HepG2 (cell line): Measurements from ENCODE around the gene SLC38A2. TPM values are rescaled to one million over a fixed set of nuclear protein-coding genes. Genes with fewer than 3 reads are reported as not detected.

Source experiments
- DMAP1 ChIP-seq: IDR thresholded peaks from 2 replicates; pipeline ENCODE4 v1.6.1; 2016
- GABPB1 ChIP-seq: IDR thresholded peaks from 2 replicates; pipeline ENCODE4 v1.6.1; 2016; ENCODE audit warnings: mild to moderate bottlenecking, missing genetic modification reagents, moderate library complexity, missing compliant biosample characterization
- HMG20A ChIP-seq: IDR thresholded peaks from 2 replicates; pipeline ENCODE4 v1.6.1; 2016; ENCODE audit warnings: borderline replicate concordance
- HOMEZ ChIP-seq: IDR thresholded peaks from 2 replicates; pipeline ENCODE4 v1.6.1; 2016; ENCODE audit warnings: low read depth
- MXI1 ChIP-seq: IDR thresholded peaks from 3 replicates; pipeline ENCODE4 v1.6.1; 2012; ENCODE audit warnings: low read depth, low read length, inconsistent platforms, borderline replicate concordance
- PRDM15 ChIP-seq: sonication (generic); formaldehyde crosslinking; IDR thresholded peaks from 2 replicates; pipeline ENCODE4 v1.4.0; 2020; ENCODE audit warnings: missing genetic modification reagents
- PTBP1 ChIP-seq: fragments of 200-400 bp; formaldehyde crosslinking; IDR thresholded peaks from 2 replicates; pipeline ENCODE4 v1.6.1; 2018; ENCODE audit warnings: low read length, low read depth; ENCODE audit not compliant: poor library complexity, severe bottlenecking
- RFXANK ChIP-seq: IDR thresholded peaks from 2 replicates; pipeline ENCODE4 v1.6.1; 2016
- RORA ChIP-seq: sonication (generic); formaldehyde crosslinking; IDR thresholded peaks from 2 replicates; pipeline ENCODE4 v1.5.0; 2020; ENCODE audit warnings: mild to moderate bottlenecking, missing genetic modification reagents, moderate library complexity
- SNAPC5 ChIP-seq: sonication (generic); formaldehyde crosslinking; IDR thresholded peaks from 2 replicates; pipeline ENCODE4 v1.8.1; 2023; ENCODE audit warnings: mild to moderate bottlenecking, missing genetic modification reagents, borderline replicate concordance
- TCF7 ChIP-seq: sonication (generic); IDR thresholded peaks from 2 replicates; pipeline ENCODE4 v1.6.1; 2016; ENCODE audit warnings: antibody characterized with exemption, low read depth
- TIGD3 ChIP-seq: sonication (generic); formaldehyde crosslinking; IDR thresholded peaks from 2 replicates; pipeline ENCODE4 v1.5.1; 2020; ENCODE audit warnings: mild to moderate bottlenecking, missing genetic modification reagents, borderline replicate concordance
- ZNF143 ChIP-seq: sonication (generic); formaldehyde crosslinking; IDR thresholded peaks from 2 replicates; pipeline ENCODE4 v1.4.0; 2020; ENCODE audit warnings: missing genetic modification reagents
- ZNF275 ChIP-seq: sonication (generic); formaldehyde crosslinking; IDR thresholded peaks from 2 replicates; pipeline ENCODE4 v1.8.0; 2022; ENCODE audit warnings: missing genetic modification reagents, mild to moderate bottlenecking, inconsistent platforms, borderline replicate concordance
- ZNF574 ChIP-seq: sonication (generic); formaldehyde crosslinking; IDR thresholded peaks from 2 replicates; pipeline ENCODE4 v1.4.0; 2020; ENCODE audit warnings: missing genetic modification reagents
- ZNF775 ChIP-seq: sonication (generic); formaldehyde crosslinking; IDR thresholded peaks from 2 replicates; pipeline ENCODE4 v1.4.0; 2020; ENCODE audit warnings: missing genetic modification reagents, mild to moderate bottlenecking, moderate library complexity, borderline replicate concordance
- ZSCAN25 ChIP-seq: sonication (generic); formaldehyde crosslinking; IDR thresholded peaks from 2 replicates; pipeline ENCODE4 v1.8.0; 2022; ENCODE audit warnings: mild to moderate bottlenecking, missing genetic modification reagents
- polyA plus RNA-seq, 8 experiments: library from polyadenylated mRNA; depleted of rRNA in 3 of 8; stranded (reverse) in 7 of 8; unstranded in 1 of 8; fragments of >200 nt; fragmentation: Illumina TruSeq in 4 of 8; extraction: Trizol in 4 of 8; gene quantifications; 2 replicates each; pipeline versions ENCODE4 v1.2.1 to v1.2.3, GENCODE V29; 2011 to 2016; ENCODE audit warnings: low read depth in 4 of 8, missing spikeins in 1 of 8, mixed read lengths in 1 of 8; ENCODE audit not compliant: insufficient read depth in 1 of 8
- total RNA-seq, 5 experiments: library from RNA; depleted of rRNA; stranded (reverse); fragments of >200 nt; fragmentation: Illumina TruSeq; extraction: Trizol; gene quantifications; 2 replicates each; pipeline ENCODE4 v1.2.3, GENCODE V29; 2016; ENCODE audit warnings: low read depth in 1 of 5

SLC38A2 gene
- total and polyA plus RNA-seq, 2 of the 13 experiments (the other 11 are each of a cell fraction or from before 2014, with no cell fraction given): 368 to 880 TPM

- TF ChIP-seq ZNF275 (CRISPR knock-in tag) (no peak), GABPB1 (CRISPR knock-in tag) (peak; percentile 72; the same call in 1 of the 2 replicates), HOMEZ (CRISPR knock-in tag) (no peak), TCF7 (peak; percentile 64), PTBP1 (no peak), ZNF574 (CRISPR knock-in tag) (0 out of 2 replicates have a peak, but pooled peaks have one; percentile 7), HMG20A (CRISPR knock-in tag) (0 out of 2 replicates have a peak, but pooled peaks have one; percentile 8), PRDM15 (CRISPR knock-in tag) (peak; percentile 54; the same call in 1 of the 2 replicates), RORA (no peak), MXI1 (no peak), DMAP1 (CRISPR knock-in tag) (no peak), RFXANK (CRISPR knock-in tag) (no peak), ZSCAN25 (CRISPR knock-in tag) (no peak), SNAPC5 (CRISPR knock-in tag) (no peak), ZNF143 (CRISPR knock-in tag) (no peak), TIGD3 (no peak), ZNF775 (CRISPR knock-in tag) (no peak; the same call in 1 of the 2 replicates)
These were observed 1.5 kb downstream of the SLC38A2 start (continued) for GRCh38 chr12:46370792-46371717.
